Iris pigment epithelial cell (primary cell): ENCODE measurements around the gene PGR.

ENCODE experiments used
- DNase-seq: peaks from one replicate; pipeline ENCODE4 v3.0.0-alpha.2; 2011; ENCODE audit warnings: low read depth

The PGR gene

DNA sequence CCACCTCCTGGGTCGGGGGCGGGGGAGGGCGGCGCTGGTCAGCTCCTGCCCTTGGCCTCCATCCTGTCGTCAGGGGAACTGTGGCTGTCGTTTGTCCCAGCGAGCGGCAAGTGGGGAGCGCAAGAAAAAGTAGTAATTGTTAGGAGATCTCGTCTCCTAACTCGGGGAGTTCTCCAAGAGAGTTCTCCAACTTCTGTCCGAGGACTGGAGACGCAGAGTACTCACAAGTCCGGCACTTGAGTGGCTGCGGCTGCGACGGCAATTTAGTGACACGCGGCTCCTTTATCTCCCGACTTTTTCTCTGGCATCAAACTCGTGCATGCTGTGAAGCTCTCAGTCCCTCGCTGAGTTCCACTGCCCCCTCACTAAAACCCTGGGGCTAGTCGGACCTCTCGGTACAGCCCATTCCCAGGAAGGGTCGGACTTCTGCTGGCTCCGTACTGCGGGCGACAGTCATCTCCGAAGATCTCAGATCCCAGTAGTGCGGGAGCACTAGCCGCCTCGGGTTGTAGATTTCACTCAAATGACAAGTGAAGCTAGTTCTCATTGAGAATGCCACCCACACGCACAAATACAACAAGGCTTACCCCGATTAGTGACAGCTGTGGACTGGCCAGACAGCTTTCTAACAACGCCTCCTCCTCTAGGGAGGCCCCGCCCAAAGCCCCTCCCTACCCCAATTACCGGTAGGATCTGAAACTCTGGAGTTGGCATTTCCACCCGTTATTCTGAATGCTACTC, at the start of gene PGR:
TSS of gene PGR (minus strand) at position 611 of the 741 bp plus-strand sequence. CDS start 743 bp downstream, outside the sequence.
- DNase-seq, result no peak

- DNase-seq, result no peak
Measured at GRCh38 chr11:101176381-101176780, 46.8 kb upstream of the PGR start.

- DNase-seq, result no peak
Measured at GRCh38 chr11:101169944-101170343, 40.3 kb upstream of the PGR start.

GRCh38 chr11:101166038-101166437, 36.4 kb upstream of the PGR start:
- DNase-seq, result no peak

DNA sequence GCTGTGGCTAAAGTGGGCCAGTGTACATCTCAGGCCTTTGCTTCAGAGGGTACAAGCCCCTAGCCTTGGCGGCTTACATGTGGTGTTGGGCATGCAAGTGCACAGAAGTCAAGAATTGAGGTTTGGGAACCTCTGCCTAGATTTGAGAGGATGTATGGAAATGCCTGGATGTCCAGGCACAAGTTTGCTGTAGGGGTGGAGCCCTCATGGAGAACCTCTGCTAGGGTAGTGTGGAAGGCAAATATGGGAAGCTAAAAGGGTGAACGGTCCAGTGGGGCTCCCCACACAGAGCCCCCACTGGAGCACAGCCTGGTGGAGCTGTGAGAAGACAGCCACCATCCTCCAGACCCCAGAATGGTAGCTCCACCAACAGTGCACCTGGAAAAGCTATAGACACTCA, 28.5 kb upstream of the PGR start:
- no peak for DNase-seq

DNA sequence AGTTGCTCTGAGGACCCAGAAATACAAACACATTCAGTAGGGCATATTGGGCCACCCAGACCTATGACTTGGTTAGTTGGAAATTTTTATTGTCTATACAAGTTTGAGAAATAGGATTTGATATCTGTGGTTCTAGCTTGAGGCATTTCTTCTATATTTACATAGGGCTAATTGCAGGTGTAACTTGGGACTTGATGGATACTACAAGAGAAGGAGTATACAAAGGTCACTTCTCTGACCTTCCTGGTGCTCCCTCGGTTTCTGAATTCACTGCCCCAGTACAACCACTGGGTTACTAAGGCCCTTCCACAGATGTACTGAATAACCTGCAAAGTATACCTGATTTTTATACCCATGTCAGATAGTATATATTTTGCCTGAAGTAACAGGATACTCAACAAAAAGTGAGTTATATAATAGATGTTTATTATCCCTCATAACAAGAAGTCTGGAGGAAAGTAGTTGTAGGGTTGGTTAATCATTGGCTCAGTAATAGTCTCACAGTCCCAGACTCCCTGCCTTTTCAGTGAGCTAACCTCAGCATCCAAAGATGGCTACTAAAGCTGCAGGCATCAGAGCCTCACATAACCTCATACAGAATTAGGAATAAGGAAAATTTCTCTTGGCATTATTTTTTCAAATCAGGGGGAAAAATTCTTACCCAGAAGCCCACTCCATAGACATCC, 8.8 kb upstream of the PGR start:
- DNase-seq, result no peak

- no peak for DNase-seq
Measured at GRCh38 chr11:101133190-101133589, 3.6 kb upstream of the PGR start.

GRCh38 chr11:101128571-101129202, 926 bp downstream of the PGR start:
- DNase-seq, result no peak

- DNase-seq, result no peak
Measured at GRCh38 chr11:101127699-101128570, 1.7 kb downstream of the PGR start.

- peak; percentile 4 for DNase-seq
Measured at GRCh38 chr11:101127197-101127698, 2.4 kb downstream of the PGR start.

GRCh38 chr11:101126551-101127196, 2.9 kb downstream of the PGR start:
- peak; percentile 2 for DNase-seq

DNA sequence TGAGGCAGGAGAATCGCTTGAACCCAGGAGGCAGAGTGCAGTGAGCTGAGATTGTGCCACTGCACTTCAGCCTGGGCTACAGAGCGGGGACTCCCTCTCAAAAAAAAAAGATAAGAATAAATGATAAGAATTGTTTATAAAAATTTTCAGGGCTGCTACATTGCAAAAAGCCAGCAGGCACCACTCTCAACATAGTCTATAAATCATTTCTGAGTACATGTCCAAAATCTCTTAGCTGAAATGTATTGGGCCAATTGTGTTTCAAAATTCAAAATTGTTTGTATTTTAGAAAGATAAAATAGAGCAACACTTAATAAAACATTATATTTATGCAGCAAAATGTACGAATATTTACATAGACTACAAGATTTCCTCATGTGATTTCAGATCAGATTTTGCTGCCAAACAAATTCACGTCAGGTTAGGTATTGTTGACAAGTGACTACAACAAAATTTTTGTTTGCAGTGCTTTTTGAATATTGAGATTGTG, 13.9 kb downstream of the PGR start:
- no peak for DNase-seq

- DNase-seq, result no peak
Measured at GRCh38 chr11:101113540-101113939, 16.1 kb downstream of the PGR start.

DNA sequence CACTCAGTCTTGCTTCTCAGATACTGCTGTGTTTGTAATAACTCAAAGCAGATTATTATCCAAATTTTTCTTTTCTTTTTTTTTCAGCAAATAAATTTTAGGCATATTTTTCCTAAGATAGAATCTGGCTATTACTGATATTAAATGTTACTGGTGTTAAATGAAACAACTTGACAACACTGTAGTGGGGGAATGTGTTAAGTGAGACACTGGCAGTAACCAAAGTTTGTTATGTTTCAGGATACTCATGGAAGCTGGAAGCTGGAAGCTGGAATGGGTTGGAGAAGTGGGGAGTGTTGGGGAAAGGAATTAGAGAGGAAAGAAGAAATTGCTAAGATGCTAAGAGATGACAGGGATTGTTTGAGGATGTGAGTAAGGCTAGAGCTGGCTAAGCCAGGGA, 24.9 kb downstream of the PGR start:
- DNase-seq, result no peak

GRCh38 chr11:101103433-101103832, 26.2 kb downstream of the PGR start:
- no peak for DNase-seq

DNA sequence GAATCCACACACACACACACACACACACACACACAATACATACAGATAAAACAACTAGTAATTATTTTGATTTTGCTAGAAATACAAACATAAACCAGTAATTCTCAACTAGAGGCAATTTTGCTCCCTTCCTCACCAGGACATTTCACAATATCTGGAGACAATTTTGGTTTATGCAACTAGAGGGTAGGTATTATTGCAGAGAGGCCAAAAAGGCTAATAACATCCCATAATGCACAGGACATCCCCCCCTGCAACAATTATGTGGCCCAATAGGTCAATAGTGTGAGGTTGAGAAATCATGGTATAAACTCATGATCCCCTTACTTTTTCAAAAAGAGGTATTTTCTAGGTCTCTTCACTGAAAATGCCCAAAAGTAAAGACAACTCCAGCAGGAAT, 29.0 kb downstream of the PGR start:
- DNase-seq, result no peak

DNA sequence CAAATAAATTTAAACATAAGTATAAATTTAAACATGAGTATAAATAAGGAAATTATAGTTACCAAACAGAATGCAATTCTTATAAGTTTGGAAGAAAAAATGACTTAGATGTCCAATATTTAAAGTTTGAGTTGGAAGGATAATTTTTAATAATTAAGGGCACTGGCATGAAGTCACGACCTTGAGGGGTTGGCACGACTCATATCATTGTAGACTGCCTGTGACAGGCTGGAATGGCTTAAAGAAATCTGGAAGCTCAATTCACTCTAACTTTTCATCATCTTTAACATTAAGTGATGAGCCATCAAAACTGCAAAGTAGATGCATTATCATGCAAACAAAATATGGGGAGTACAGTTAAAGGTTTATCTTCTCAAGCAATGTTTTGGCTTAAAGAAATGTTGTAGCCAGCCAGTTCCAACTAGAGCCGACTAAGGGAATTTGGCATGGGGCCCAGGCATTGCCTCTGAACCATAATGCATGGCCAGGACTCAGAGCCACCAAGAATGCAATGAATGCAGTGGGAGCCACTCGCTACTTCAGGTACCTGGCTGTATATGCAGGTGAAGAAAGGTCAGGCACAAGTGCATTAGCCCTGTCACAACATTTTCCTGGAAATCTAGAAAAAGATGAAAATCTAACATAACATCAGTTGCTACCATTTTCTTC, 33.4 kb downstream of the PGR start:
- peak; percentile 1 for DNase-seq

GRCh38 chr11:101091781-101092180, 37.8 kb downstream of the PGR start:
- DNase-seq, result no peak

DNA sequence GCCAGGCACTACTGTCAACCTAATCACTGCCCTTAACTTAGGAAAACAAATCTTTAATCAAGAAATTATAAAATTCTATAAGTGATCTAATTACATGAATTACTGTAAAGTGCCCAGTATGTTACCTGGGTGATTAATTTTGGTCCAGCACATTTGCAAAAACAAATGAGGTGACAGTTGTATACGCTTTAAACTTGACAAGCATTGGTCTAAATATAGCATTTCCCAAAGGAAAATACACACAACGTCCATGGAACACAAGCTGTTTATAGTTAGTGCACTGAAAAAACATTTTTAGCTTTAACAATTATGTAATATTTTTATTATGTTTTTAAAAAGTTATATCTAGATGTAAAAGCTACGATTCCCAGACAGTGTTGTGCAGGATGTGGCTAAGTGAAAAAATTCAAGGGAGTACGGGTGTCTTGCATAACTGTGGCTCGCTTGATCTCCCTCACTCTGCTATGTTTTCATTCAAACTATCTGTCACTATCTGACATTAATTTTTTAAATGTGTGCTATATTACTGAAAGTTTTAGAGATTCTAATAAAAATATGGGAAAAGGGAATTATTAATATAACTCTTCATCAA, 38.8 kb downstream of the PGR start:
- DNase-seq, result no peak

DNA sequence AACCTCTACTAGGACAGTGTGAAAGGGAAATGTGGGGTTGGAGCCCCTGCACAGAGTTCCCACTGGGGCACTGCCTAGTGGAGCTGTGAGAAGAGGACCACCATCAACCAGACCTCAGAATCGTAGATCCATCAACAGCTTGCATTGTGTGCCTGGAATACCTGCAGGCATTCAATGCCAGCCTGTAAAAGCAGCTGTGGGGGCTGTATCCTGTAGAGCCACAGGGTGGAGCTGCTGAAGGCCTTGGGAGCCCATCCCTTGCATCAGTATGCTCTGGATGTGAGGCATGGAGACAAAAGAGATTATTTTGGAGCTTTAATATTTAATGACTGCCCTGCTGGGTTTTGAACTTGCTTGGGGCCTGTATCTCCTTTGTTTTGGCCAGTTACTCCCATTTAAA, 46.3 kb downstream of the PGR start:
- DNase-seq, result no peak
